ENCODE results near the gene VSTM5.

DNA sequence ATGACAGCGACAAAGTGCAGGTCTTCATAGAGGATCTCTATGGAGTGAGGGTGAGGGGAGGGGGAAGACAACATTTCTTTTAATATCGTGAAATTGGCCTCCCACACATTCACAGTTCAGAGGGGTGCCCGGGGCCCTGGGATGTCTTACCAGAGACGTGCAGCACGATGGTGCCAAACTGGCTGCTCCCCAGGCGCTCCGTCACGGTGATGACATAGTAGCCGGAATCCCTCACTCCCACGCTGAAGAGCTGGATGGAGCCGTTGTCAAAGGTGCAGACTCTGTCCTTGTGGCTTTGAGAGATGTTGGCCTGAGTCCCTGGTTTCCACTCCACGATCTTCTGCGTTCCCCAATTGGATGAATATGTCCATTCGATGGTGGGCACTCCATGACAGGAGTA lies 29.6 kb downstream of the VSTM5 start:
- TF ChIP-seq CTCF (IDR thresholded peaks at IDR 0.05; ENCODE audit: low read length) (no peak), EZH2 (IDR thresholded peaks at IDR 0.05; ENCODE audit: borderline replicate concordance, low read length) (no peak)
